Common myeloid progenitor, CD34-positive (primary cell): ENCODE data around the gene KDM2A.

Experiments used
- CTCF ChIA-PET: fragments of 350-600 bp; sonication (Branson Sonifier 250); formaldehyde crosslinking; loops from one replicate; lab custom pipeline; 2021; ENCODE audit warnings: antibody characterized with exemption; lab: Charles Lee
- POLR2A ChIA-PET: fragments of 350-600 bp; sonication (Branson Sonifier 250); formaldehyde crosslinking; loops from one replicate; lab custom pipeline; 2021; ENCODE audit warnings: antibody characterized with exemption; lab: Charles Lee
- DNase-seq, 3 donors: peaks; one replicate each; pipeline versions ENCODE4 v3.0.0 to v3.0.0-alpha.2; 2013
- H3K27ac ChIP-seq, 2 experiments: 1 replicate in 1 of 2; 2 replicates in 1 of 2; pipeline ENCODE4 v1.7.0; 2013; ENCODE audit warnings: inconsistent platforms in 2 of 2, low read length in 2 of 2, mild to moderate bottlenecking in 2 of 2, low read depth in 1 of 2, moderate library complexity in 1 of 2; ENCODE audit not compliant: severe bottlenecking in 2 of 2, insufficient read depth in 1 of 2, poor library complexity in 1 of 2
- H3K27me3 ChIP-seq, 5 experiments: replicated peaks in 2 of 5; 1 replicate in 3 of 5; 2 replicates in 2 of 5; pipeline versions ENCODE4 v1.6.1 to v1.7.0; 2013; ENCODE audit warnings: low read length in 4 of 5, mild to moderate bottlenecking in 2 of 5, moderate library complexity in 2 of 5, inconsistent platforms in 1 of 5; ENCODE audit not compliant: insufficient read depth in 5 of 5, control insufficient read depth in 4 of 5
- H3K36me3 ChIP-seq, 4 experiments: 1 replicate in 2 of 4; 2 replicates in 2 of 4; pipeline versions ENCODE4 v1.6.1 to v1.7.0; 2013; ENCODE audit warnings: low read length in 3 of 4, control low read depth in 1 of 4, mild to moderate bottlenecking in 1 of 4; ENCODE audit not compliant: control insufficient read depth in 4 of 4, insufficient read depth in 4 of 4
- H3K4me1 ChIP-seq, 4 experiments: 1 replicate in 3 of 4; 2 replicates in 1 of 4; pipeline versions ENCODE4 v1.6.1 to v1.7.1; 2013; ENCODE audit warnings: low read length in 3 of 4, mild to moderate bottlenecking in 3 of 4, control low read depth in 1 of 4, inconsistent platforms in 1 of 4, moderate library complexity in 1 of 4; ENCODE audit not compliant: control insufficient read depth in 4 of 4, insufficient read depth in 4 of 4; ENCODE audit errors: control extremely low read depth in 1 of 4
- H3K4me3 ChIP-seq, 7 experiments: 1 replicate in 4 of 7; 2 replicates in 3 of 7; pipeline versions ENCODE4 v1.5.1 to v1.7.0; 2013; ENCODE audit warnings: mild to moderate bottlenecking in 7 of 7, low read length in 6 of 7, moderate library complexity in 6 of 7, inconsistent platforms in 2 of 7, low read depth in 2 of 7, control low read depth in 1 of 7; ENCODE audit not compliant: insufficient read depth in 4 of 7, control insufficient read depth in 1 of 7; ENCODE audit errors: extremely low read depth in 1 of 7
- H3K9me3 ChIP-seq, 5 experiments: 1 replicate in 4 of 5; 2 replicates in 1 of 5; pipeline versions ENCODE4 v1.6.1 to v1.7.1; 2013; ENCODE audit warnings: low read length in 4 of 5, mild to moderate bottlenecking in 2 of 5, inconsistent platforms in 1 of 5, low read depth in 1 of 5, moderate library complexity in 1 of 5; ENCODE audit not compliant: control insufficient read depth in 4 of 5, insufficient read depth in 2 of 5; ENCODE audit errors: control extremely low read depth in 1 of 5
- WGBS: methylation state at CpG from one replicate; pipeline ENCODE4 v1.1.5; 2013; ENCODE audit not compliant: insufficient coverage; 5-methylcytosine and 5-hydroxymethylcytosine counted together

KDM2A gene

DNA sequence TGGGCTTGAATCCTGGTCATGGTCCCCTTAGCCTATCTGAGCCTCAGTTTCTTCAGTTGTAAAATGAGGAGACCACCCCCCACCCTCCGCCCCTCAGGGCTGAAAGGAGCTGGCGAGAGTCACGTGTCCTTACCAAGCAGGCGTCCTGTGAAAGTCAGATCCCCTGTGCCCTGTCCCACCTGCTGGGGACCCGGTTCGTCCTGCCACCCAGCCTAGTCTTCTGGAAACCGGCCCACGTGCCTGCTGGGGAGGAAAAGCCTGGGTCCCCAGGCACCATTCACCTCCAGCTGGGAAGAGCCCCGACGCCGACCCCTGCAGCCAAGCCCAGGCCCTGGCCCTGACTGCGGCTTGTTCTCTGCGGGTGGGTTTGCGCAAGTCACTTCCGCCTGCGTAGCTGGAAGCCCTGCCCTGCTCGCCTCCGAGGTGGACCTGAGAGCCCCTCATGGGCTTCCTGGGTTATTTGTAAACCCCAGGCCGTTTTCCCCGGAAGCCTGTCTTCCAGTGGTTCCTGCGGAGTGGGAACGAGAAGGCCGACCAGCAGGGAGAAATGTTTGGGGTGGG lies 183.6 kb downstream of the KDM2A start:
- Histone ChIP-seq H3K4me3 (peak overlapping the region; percentile 65 to 88 (median 78)), H3K27me3 (no peaks in the 10 kb centered on the region), H3K4me1 (peaks cover 0 to 33% (median 24%) of the 10 kb centered on the region in 4 experiments), H3K36me3 (peaks cover 3 to 57% (median 36%) of the 10 kb centered on the region in 4 experiments), H3K27ac (peak overlapping the region in 1 of 2 experiments; percentile 64), H3K9me3 (no peaks in the 10 kb centered on the region)
- POLR2A ChIA-PET = interaction anchor here (0.6 to 6.7 kb wide), 7 partner anchors 9 to 40 kb away, joined by 3 to 79 read pairs (median 7); partner anchors contain the start of genes ANKRD13D and GRK2
- peak; percentile 62 to 86 (median 81) for DNase-seq
- CTCF ChIA-PET = interaction anchor here (0.8 to 4.1 kb wide), 10 partner anchors 9 to 50 kb away, joined by 3 to 35 read pairs (median 4); no protein-coding TSS in a partner anchor
- 32% methylated on average over 14 of the region's 23 CpGs for WGBS

DNA sequence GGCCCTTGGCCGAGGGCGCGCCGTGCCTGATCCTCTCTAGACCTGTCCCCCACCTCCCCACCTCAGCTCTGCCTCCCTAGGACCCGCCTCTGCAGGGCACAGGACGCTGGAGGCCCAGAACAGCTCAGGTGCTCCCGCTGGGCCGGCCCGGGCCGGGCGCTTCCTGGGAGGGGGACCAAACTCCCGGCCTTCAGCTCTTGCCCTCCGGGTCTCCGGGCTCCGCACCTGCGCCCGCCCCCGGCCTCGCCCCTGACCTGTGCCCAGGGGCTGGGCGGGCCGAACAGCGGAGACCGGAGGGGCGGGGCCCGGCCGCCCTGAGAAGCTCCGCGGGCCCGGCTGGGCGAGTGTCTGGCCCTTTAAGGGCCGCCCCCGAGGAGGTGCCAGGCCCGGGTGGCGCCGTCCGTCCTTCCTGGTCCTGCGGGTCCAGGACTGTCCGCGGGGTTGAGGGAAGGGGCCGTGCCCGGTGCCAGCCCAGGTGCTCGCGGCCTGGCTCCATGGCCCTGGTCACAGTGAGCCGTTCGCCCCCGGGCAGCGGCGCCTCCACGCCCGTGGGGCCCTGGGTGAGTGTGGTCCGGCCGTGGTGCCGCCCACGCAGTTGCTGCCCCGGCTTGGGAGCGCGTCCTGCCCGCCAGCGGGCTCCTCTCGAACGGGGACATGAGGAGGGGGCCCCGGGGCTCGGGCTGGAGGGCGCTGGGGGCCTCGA lies 184.2 kb downstream of the KDM2A start, which contains the start of gene SSH3:
SSH3 (plus strand) TSS at position 399 of the 703 bp plus-strand sequence; CDS start at position 495, 96 bp downstream.
- Histone ChIP-seq H3K9me3 (no peaks in the 10 kb centered on the region), H3K27me3 (no peaks in the 10 kb centered on the region), H3K4me1 (peaks cover 0 to 33% (median 24%) of the 10 kb centered on the region in 4 experiments), H3K36me3 (peaks cover 3 to 61% (median 39%) of the 10 kb centered on the region in 4 experiments), H3K4me3 (peak within 1 kb of the TSS; percentile 65 to 88 (median 78)), H3K27ac (peak within 1 kb of the TSS in 1 of 2 experiments; percentile 64)
- POLR2A ChIA-PET = interaction anchor here (0.6 to 6.7 kb wide), 7 partner anchors 9 to 41 kb away, joined by 3 to 79 read pairs (median 7); partner anchors contain the start of genes ANKRD13D and GRK2
- 4% methylated on average over 53 of the region's 65 CpGs for WGBS
- peak in 2 of 3 donors; percentile 42 to 59 for DNase-seq
- CTCF ChIA-PET = interaction anchor here (0.8 to 4.1 kb wide), 10 partner anchors 10 to 50 kb away, joined by 3 to 35 read pairs (median 4); no protein-coding TSS in a partner anchor

DNA sequence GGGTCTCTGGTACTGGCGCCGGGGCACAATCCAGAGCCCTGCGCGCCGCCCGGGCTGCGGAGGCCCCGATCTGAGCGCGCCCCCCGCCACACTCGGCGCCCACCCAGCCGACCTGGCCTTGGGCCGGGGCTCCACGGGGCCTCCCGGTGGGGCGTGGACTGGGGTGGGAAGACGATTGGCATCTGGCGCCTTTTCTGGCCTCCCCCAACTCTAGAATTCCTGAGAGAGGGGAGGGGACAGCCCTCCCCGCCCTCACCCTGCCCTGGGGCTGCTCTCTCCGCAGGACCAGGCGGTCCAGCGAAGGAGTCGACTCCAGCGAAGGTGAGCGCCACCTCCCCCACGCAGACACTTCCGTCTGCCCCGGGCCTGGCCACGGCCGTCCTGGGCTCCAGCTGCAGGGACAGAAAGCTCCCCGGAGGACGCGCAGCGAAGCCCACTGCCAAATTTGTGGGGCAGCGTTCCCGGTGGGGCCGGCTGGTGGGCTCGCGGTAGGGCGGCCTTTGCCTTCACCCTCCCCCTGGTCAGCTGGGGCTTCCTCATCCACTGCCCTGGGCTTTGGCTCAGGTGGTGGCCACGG lies 184.9 kb downstream of the KDM2A start:
- Histone ChIP-seq H3K36me3 (peaks cover 3 to 61% (median 36%) of the 10 kb centered on the region in 4 experiments), H3K27me3 (no peaks in the 10 kb centered on the region), H3K9me3 (no peaks in the 10 kb centered on the region), H3K27ac (peak overlapping the region in 1 of 2 experiments; percentile 64), H3K4me3 (peak overlapping the region; percentile 65 to 88 (median 78)), H3K4me1 (peaks cover 0 to 33% (median 24%) of the 10 kb centered on the region in 4 experiments)
- 3% methylated on average over 32 of the region's 43 CpGs for WGBS
- no peak for DNase-seq
- POLR2A ChIA-PET = interaction anchor here (1.5 to 6.7 kb wide), 4 partner anchors 10 to 26 kb away, joined by 7 to 79 read pairs (median 17); partner anchors contain the start of gene ANKRD13D
- CTCF ChIA-PET = interaction anchor here (0.6 to 4.1 kb wide), 9 partner anchors 9 to 57 kb away, joined by 3 to 35 read pairs (median 5); no protein-coding TSS in a partner anchor

DNA sequence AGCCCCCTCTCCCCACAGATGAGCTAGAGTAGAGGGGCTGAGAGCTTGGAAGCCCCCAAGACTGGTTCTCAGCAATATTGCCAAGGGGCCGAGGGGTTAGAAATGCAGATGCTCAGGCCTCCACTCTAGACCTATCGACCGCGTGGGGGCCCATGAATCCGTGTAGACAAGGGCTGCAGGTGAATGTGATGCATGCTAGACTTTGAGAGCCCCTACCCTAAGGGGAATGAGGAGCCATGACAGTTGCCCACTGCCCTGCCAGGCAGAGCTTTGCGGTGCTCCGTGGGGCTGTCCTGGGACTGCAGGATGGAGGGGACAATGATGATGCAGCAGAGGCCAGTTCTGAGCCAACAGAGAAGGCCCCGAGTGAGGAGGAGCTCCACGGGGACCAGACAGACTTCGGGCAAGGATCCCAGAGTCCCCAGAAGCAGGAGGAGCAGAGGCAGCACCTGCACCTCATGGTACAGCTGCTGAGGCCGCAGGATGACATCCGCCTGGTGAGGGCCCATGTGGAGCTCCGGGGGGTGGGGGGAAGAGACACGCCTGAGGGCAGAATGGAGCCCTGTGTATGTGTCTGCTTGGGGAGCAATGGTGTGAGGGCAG lies 185.5 kb downstream of the KDM2A start:
- no peak for DNase-seq
- WGBS = 96% methylated on average over 13 of the region's 14 CpGs
- no peak overlapping the region for H3K27ac ChIP-seq
- CTCF ChIA-PET = interaction anchor here (0.6 to 4.1 kb wide), 7 partner anchors 11 to 58 kb away, joined by 3 to 35 read pairs (median 3); no protein-coding TSS in a partner anchor
- POLR2A ChIA-PET = interaction anchor here (0.6 to 6.7 kb wide), 2 partner anchors 15 to 38 kb away, joined by 5 to 79 read pairs; partner anchors contain the start of gene ANKRD13D
- H3K9me3 ChIP-seq = no peaks in the 10 kb centered on the region
- peaks cover 0 to 61% (median 36%) of the 10 kb centered on the region in 4 experiments for H3K36me3 ChIP-seq
- H3K4me3 ChIP-seq = peak overlapping the region in 5 of 7 experiments; percentile 65 to 88 (median 81)
- no peaks in the 10 kb centered on the region for H3K27me3 ChIP-seq
- H3K4me1 ChIP-seq = peaks cover 0 to 33% (median 24%) of the 10 kb centered on the region in 4 experiments

DNA sequence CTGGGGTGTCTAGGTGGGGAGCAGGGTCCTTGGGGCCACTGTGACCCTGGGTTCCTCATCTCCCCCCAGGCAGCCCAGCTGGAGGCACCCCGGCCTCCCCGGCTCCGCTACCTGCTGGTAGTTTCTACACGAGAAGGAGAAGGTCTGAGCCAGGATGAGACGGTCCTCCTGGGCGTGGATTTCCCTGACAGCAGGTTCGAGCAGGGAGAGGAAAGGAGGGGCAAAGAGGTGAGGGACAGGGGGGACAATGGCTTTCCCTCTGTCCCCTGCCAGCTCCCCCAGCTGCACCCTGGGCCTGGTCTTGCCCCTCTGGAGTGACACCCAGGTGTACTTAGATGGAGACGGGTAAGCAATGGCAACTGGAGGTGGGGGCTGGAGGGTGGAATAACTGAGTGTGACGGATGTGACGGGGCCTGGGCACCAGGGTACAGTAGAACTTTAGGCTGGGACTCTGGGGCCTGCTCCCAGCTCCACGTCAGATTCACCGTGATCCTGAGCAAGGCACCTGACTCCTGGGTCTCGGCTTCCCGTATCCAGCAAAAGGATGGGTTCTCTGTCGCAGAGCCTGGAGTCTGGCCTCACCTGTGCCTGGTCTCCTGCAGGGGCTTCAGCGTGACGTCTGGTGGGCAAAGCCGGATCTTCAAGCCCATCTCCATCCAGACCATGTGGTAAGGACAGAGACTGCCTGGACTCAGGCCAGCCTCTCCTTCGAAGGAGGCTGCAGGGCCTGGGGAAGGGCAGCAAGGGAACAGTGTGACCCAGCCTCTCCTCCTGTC lies 187.9 kb downstream of the KDM2A start:
- no peak for DNase-seq
- H3K9me3 ChIP-seq = no peaks in the 10 kb centered on the region
- peaks cover 0 to 32% (median 23%) of the 10 kb centered on the region in 4 experiments for H3K4me1 ChIP-seq
- peaks cover 0 to 60% (median 27%) of the 10 kb centered on the region in 4 experiments for H3K36me3 ChIP-seq
- H3K27ac ChIP-seq = no peak overlapping the region
- 95% methylated on average over 19 of the region's 19 CpGs for WGBS
- H3K27me3 ChIP-seq = no peaks in the 10 kb centered on the region
- CTCF ChIA-PET = interaction anchor here (3.7 kb wide), 1 partner anchor 9 kb away, joined by 23 read pairs; no protein-coding TSS in a partner anchor
- POLR2A ChIA-PET = no interaction called here
- H3K4me3 ChIP-seq = no peak overlapping the region
